ENCODE data around the gene VEZF1.

VEZF1 gene

GRCh38 chr17:57953219-57953618, 34.8 kb downstream of the VEZF1 start:
- TF ChIP-seq, protein P1, sequence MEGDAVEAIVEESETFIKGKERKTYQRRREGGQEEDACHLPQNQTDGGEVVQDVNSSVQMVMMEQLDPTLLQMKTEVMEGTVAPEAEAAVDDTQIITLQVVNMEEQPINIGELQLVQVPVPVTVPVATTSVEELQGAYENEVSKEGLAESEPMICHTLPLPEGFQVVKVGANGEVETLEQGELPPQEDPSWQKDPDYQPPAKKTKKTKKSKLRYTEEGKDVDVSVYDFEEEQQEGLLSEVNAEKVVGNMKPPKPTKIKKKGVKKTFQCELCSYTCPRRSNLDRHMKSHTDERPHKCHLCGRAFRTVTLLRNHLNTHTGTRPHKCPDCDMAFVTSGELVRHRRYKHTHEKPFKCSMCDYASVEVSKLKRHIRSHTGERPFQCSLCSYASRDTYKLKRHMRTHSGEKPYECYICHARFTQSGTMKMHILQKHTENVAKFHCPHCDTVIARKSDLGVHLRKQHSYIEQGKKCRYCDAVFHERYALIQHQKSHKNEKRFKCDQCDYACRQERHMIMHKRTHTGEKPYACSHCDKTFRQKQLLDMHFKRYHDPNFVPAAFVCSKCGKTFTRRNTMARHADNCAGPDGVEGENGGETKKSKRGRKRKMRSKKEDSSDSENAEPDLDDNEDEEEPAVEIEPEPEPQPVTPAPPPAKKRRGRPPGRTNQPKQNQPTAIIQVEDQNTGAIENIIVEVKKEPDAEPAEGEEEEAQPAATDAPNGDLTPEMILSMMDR (IDR thresholded peaks at IDR 0.05; ENCODE audit: extremely low read depth, missing control alignments), result no peak

GRCh38 chr17:57949649-57950048, 38.4 kb downstream of the VEZF1 start:
- TF ChIP-seq, protein P1 (IDR thresholded peaks at IDR 0.05; ENCODE audit: extremely low read depth, missing control alignments), result no peak
- no peak for DNase-seq (ENCODE audit: low spot score)

More at GRCh38 chr17:57953219-57953618, 34.8 kb downstream of the VEZF1 start:
- no peak for DNase-seq (ENCODE audit: low spot score)

GRCh38 chr17:57948555-57949420, 39.3 kb downstream of the VEZF1 start:
- TF ChIP-seq, protein P1 (IDR thresholded peaks at IDR 0.05; ENCODE audit: extremely low read depth, missing control alignments), result no peak
- no peak for DNase-seq (ENCODE audit: low spot score)

- TF ChIP-seq, protein P1 (IDR thresholded peaks at IDR 0.05; ENCODE audit: extremely low read depth, missing control alignments), result no peak
- DNase-seq (ENCODE audit: low spot score), result no peak
Measured at GRCh38 chr17:57948169-57948554, 39.9 kb downstream of the VEZF1 start.

DNA sequence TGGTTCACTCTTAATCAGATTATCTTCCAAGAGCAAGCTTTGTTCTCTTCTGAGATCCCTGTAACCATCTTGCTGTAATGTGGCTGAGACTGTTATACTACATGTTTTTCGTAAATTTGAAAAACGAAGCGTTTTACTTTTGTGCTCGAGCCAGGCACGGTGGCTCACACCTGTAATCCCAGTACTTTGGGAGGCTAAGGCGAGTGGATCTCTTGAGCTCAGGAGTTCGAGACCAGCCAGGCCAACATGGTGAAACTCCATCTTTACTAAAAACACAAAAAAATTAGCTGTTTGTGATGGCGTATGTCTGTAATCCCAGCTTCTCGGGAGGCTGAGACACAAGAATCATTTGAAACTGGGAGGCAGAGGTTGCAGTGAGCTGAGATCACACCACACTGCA, 40.7 kb downstream of the VEZF1 start:
- TF ChIP-seq, protein P1 (IDR thresholded peaks at IDR 0.05; ENCODE audit: extremely low read depth, missing control alignments), result no peak
- DNase-seq (ENCODE audit: low spot score), result no peak

DNA sequence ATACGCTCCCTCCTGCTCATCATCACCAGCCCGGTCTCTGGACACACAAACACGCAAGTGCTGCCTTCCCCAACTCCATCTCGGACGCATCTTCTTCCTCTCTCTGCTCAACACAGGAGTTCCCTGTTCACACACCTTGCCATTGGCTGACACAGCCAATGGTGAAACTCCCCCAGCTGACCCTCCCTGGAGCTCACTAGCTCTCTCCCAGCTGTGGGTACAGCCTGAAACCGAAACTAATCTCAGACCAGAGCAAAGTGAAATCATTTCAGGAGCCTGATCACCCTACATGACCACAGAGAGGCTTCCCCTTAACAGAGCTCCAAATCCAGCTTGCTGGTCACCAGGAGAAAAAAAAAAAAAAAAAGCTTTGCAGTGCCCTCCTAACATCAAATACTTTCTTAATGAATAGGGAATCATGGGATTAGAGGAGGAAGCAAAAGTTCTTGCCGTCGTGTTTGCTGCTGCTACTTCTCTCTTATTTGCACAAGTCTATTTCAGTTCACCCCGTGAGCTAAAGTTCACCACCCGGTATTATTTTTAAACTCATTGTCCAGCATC, 41.2 kb downstream of the VEZF1 start:
- DNase-seq (ENCODE audit: low spot score), result peak; percentile 77
- TF ChIP-seq, protein P1 (IDR thresholded peaks at IDR 0.05; ENCODE audit: extremely low read depth, missing control alignments), result no peak
